ENCODE data around the gene IGLL5. TPM values are rescaled to one million over a fixed set of nuclear protein-coding genes. Genes with fewer than 3 reads are reported as not detected.

Gene IGLL5
- total and polyA plus RNA-seq, 9 of the 15 experiments (the other 6 are each of a cell fraction or from before 2014, with no cell fraction given) = not detected

GRCh38 chr22:22924369-22925145 lies 36.9 kb downstream of the IGLL5 start:
- ChIA-PET POLR2A (interaction anchor here (0.6 to 5.0 kb wide), 8 partner anchors 8 to 69 kb away, joined by 3 to 32 read pairs (median 4); no protein-coding TSS in a partner anchor), CTCF (ENCODE audit: low intra/inter-chr PET ratio) (interaction anchor here (1.4 kb wide), 1 partner anchor 31 kb away, joined by 3 read pairs; no protein-coding TSS in a partner anchor)
- under 1% methylated on average over 9 of the region's 9 CpGs for WGBS (ENCODE audit: insufficient coverage, low coverage, missing lambda C conversion rate)
- peaks cover 81% of the 10 kb centered on the region for H4K20me1 ChIP-seq (replicated peaks; ENCODE audit: control insufficient read depth, insufficient read depth, low read length)
- H3K36me3 ChIP-seq (ENCODE audit: control insufficient read depth, insufficient read depth, low read length) = no peaks in the 10 kb centered on the region
- H3K27ac ChIP-seq (ENCODE audit: extremely low read depth, low read depth, low read length) = no peak overlapping the region
- H3K4me3 ChIP-seq = no peak overlapping the region
- no peaks in the 10 kb centered on the region for H3K9me3 ChIP-seq (replicated peaks; ENCODE audit: control insufficient read depth, insufficient read depth, low read depth, low read length)
- no peak overlapping the region for H2AFZ ChIP-seq (ENCODE audit: low read depth, low read length)
- in situ Hi-C loops (cut with MboI) = loop anchor here (25.0 kb wide), 1 partner anchor 1338 kb away; the partner anchor contains the start of gene SPECC1L
- H3K27me3 ChIP-seq (ENCODE audit: control insufficient read depth in 2 of 2, insufficient read depth in 2 of 2, low read length in 2 of 2) = peaks cover 28 to 72% of the 10 kb centered on the region in 2 experiments
- H3K9me1 ChIP-seq (ENCODE audit: control insufficient read depth, insufficient read depth, low read length) = peaks cover 18% of the 10 kb centered on the region
- DNase-seq (ENCODE audit: extremely low read depth in 1 of 4, low spot score in 3 of 4) (peak in 3 of 4 experiments; percentile 60 to 63 (median 61)), FAIRE-seq (no peak), ATAC-seq (no peak)
- peaks cover 15 to 18% of the 10 kb centered on the region in 2 experiments for H3K4me1 ChIP-seq (replicated peaks in 1 of 2; ENCODE audit: control insufficient read depth in 2 of 2, insufficient read depth in 2 of 2, low read length in 2 of 2)
- H3K79me2 ChIP-seq (ENCODE audit: control insufficient read depth, insufficient read depth, low read length) = no peaks in the 10 kb centered on the region
- intact Hi-C loops (cut with micrococcal nuclease) = no loop called here
- peak overlapping the region in 1 of 2 experiments; percentile 2; a peak in 1 of 4 replicates for H3K9ac ChIP-seq (ENCODE audit: insufficient read depth in 1 of 2, low read depth in 2 of 2, low read length in 2 of 2)
- no peak overlapping the region for H3K4me2 ChIP-seq (ENCODE audit: insufficient read depth, low read length)
- BruUV-seq (replicated peaks) = no TSS peak
- TF ChIP-seq ZNF143 (CRISPR knock-in tag; IDR thresholded peaks at IDR 0.05) (no peak), PTRF (tag; IDR thresholded peaks at IDR 0.05) (no peak), ZNF174 (CRISPR knock-in tag; IDR thresholded peaks at IDR 0.05) (no peak), TAF7 (tag; IDR thresholded peaks at IDR 0.05) (peak; percentile 30; the same call in 1 of the 2 replicates), ZSCAN32 (CRISPR knock-in tag; IDR thresholded peaks at IDR 0.05) (no peak), CBX1 (IDR thresholded peaks at IDR 0.05; ENCODE audit: low read depth) (no peak), IRF2 (CRISPR knock-in tag; IDR thresholded peaks at IDR 0.05) (no peak), TEAD4 (IDR thresholded peaks at IDR 0.05; ENCODE audit: low read length) (no peak), TEAD4 (CRISPR knock-in tag; IDR thresholded peaks at IDR 0.05; ENCODE audit: borderline replicate concordance) (no peak), RBM34 (IDR thresholded peaks at IDR 0.05; ENCODE audit: borderline replicate concordance, insufficient read depth, low read length) (no peak), POLR2AphosphoS2 (IDR thresholded peaks at IDR 0.05; ENCODE audit: low read length) (no peak), RFX7 (CRISPR knock-in tag; IDR thresholded peaks at IDR 0.05) (no peak), MED1 (CRISPR knock-in tag; IDR thresholded peaks at IDR 0.05; ENCODE audit: borderline replicate concordance) (no peak), MAFG (tag; conservative IDR thresholded peaks at IDR 0.05) (no peak), NR2F6 (CRISPR knock-in tag; IDR thresholded peaks at IDR 0.05) (no peak), HNRNPLL (IDR thresholded peaks at IDR 0.05; ENCODE audit: low read depth, low read length, poor library complexity, severe bottlenecking) (peak; percentile 14), DMBX1 (CRISPR knock-in tag; IDR thresholded peaks at IDR 0.05; ENCODE audit: borderline replicate concordance) (no peak), ZNF282 (CRISPR knock-in tag; IDR thresholded peaks at IDR 0.05) (no peak), SNIP1 (IDR thresholded peaks at IDR 0.05; ENCODE audit: low read depth) (no peak), DACH1 (IDR thresholded peaks at IDR 0.05; ENCODE audit: partially characterized antibody) (no peak), PTBP1 (IDR thresholded peaks at IDR 0.05; ENCODE audit: low read depth, low read length) (no peak), ZNF583 (CRISPR knock-in tag; IDR thresholded peaks at IDR 0.05) (no peak), ZBTB1 (CRISPR knock-in tag; IDR thresholded peaks at IDR 0.05; ENCODE audit: borderline replicate concordance, low read depth) (no peak)
- TF ChIP-seq, protein P1, sequence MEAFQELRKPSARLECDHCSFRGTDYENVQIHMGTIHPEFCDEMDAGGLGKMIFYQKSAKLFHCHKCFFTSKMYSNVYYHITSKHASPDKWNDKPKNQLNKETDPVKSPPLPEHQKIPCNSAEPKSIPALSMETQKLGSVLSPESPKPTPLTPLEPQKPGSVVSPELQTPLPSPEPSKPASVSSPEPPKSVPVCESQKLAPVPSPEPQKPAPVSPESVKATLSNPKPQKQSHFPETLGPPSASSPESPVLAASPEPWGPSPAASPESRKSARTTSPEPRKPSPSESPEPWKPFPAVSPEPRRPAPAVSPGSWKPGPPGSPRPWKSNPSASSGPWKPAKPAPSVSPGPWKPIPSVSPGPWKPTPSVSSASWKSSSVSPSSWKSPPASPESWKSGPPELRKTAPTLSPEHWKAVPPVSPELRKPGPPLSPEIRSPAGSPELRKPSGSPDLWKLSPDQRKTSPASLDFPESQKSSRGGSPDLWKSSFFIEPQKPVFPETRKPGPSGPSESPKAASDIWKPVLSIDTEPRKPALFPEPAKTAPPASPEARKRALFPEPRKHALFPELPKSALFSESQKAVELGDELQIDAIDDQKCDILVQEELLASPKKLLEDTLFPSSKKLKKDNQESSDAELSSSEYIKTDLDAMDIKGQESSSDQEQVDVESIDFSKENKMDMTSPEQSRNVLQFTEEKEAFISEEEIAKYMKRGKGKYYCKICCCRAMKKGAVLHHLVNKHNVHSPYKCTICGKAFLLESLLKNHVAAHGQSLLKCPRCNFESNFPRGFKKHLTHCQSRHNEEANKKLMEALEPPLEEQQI (IDR thresholded peaks at IDR 0.05) = no peak

All from K562 (cell line).